HEK293 (cell line): ENCODE results near the gene RNASE8.

Source experiments
- GLIS1 ChIP-seq: fragments of 450-650 bp; formaldehyde crosslinking; IDR thresholded peaks from 2 replicates; pipeline ENCODE4 v1.5.1; 2016; ENCODE audit warnings: missing biosample characterization, missing genetic modification characterization
- KLF9 ChIP-seq: fragments of 450-650 bp; formaldehyde crosslinking; IDR thresholded peaks from 2 replicates; pipeline ENCODE4 v1.5.1; 2016; ENCODE audit warnings: missing biosample characterization, missing genetic modification characterization, low read depth
- REPIN1 ChIP-seq: fragments of 450-650 bp; formaldehyde crosslinking; IDR thresholded peaks from 2 replicates; pipeline ENCODE4 v1.5.1; 2017; ENCODE audit warnings: missing biosample characterization, missing genetic modification characterization, low read depth
- YY2 ChIP-seq: fragments of 450-650 bp; formaldehyde crosslinking; IDR thresholded peaks from 2 replicates; pipeline ENCODE4 v1.5.1; 2016; ENCODE audit warnings: missing biosample characterization, missing genetic modification characterization
- ZBTB20 ChIP-seq: fragments of 450-650 bp; formaldehyde crosslinking; IDR thresholded peaks from 2 replicates; pipeline ENCODE4 v1.5.1; 2016; ENCODE audit warnings: missing biosample characterization, missing genetic modification characterization
- ZBTB44 ChIP-seq: fragments of 450-650 bp; IDR thresholded peaks from 2 replicates; pipeline ENCODE4 v1.5.1; 2018; ENCODE audit warnings: missing biosample characterization, mild to moderate bottlenecking, missing genetic modification characterization
- ZBTB49 ChIP-seq: fragments of 450-650 bp; formaldehyde crosslinking; IDR thresholded peaks from 2 replicates; pipeline ENCODE4 v1.5.1; 2016; ENCODE audit warnings: missing biosample characterization, missing genetic modification characterization, low read depth
- ZNF138 ChIP-seq: fragments of 450-650 bp; formaldehyde crosslinking; IDR thresholded peaks from 2 replicates; pipeline ENCODE4 v1.5.1; 2016; ENCODE audit warnings: missing biosample characterization, missing genetic modification characterization, borderline replicate concordance
- ZNF157 ChIP-seq: fragments of 450-650 bp; formaldehyde crosslinking; IDR thresholded peaks from 2 replicates; pipeline ENCODE4 v1.5.1; 2016; ENCODE audit warnings: missing biosample characterization, missing genetic modification characterization
- ZNF175 ChIP-seq: fragments of 450-650 bp; formaldehyde crosslinking; IDR thresholded peaks from 2 replicates; pipeline ENCODE4 v1.5.1; 2016; ENCODE audit warnings: missing biosample characterization, missing genetic modification characterization
- ZNF19 ChIP-seq: fragments of 450-650 bp; formaldehyde crosslinking; IDR thresholded peaks from 2 replicates; pipeline ENCODE4; 2016; ENCODE audit warnings: missing biosample characterization, missing genetic modification characterization, low read depth
- ZNF202 ChIP-seq: fragments of 450-650 bp; formaldehyde crosslinking; IDR thresholded peaks from 2 replicates; pipeline ENCODE4 v1.5.1; 2016; ENCODE audit warnings: missing biosample characterization, missing genetic modification characterization, borderline replicate concordance
- ZNF239 ChIP-seq: fragments of 450-650 bp; formaldehyde crosslinking; IDR thresholded peaks from 2 replicates; pipeline ENCODE4 v1.5.1; 2016; ENCODE audit warnings: missing biosample characterization, missing genetic modification characterization
- ZNF274 ChIP-seq, 2 experiments: fragments of 200-500 bp in 1 of 2; fragments of 450-650 bp in 1 of 2; sonication (Bioruptor generic) in 1 of 2; formaldehyde crosslinking in 1 of 2; IDR thresholded peaks; 2 replicates each; pipeline versions ENCODE4 v1.5.1 to v1.6.1; 2014 to 2016; ENCODE audit warnings: borderline replicate concordance in 1 of 2, inconsistent platforms in 1 of 2, low read length in 1 of 2, missing biosample characterization in 1 of 2, missing genetic modification characterization in 1 of 2
- ZNF341 ChIP-seq: fragments of 450-650 bp; formaldehyde crosslinking; IDR thresholded peaks from 2 replicates; pipeline ENCODE4; 2016; ENCODE audit warnings: low read depth, missing biosample characterization, missing genetic modification characterization
- ZNF366 ChIP-seq: fragments of 450-650 bp; formaldehyde crosslinking; conservative IDR thresholded peaks from 2 replicates; pipeline ENCODE4 v1.5.1; 2016; ENCODE audit warnings: missing biosample characterization, missing genetic modification characterization
- ZNF423 ChIP-seq: fragments of 450-650 bp; formaldehyde crosslinking; IDR thresholded peaks from 2 replicates; pipeline ENCODE4 v1.5.1; 2016; ENCODE audit warnings: missing biosample characterization, missing genetic modification characterization
- ZNF433 ChIP-seq: fragments of 450-650 bp; formaldehyde crosslinking; IDR thresholded peaks from 2 replicates; pipeline ENCODE4 v1.5.1; 2016; ENCODE audit warnings: missing biosample characterization, missing genetic modification characterization, low read depth
- ZNF521 ChIP-seq: fragments of 450-650 bp; formaldehyde crosslinking; IDR thresholded peaks from 2 replicates; pipeline ENCODE4 v1.5.1; 2017; ENCODE audit warnings: missing biosample characterization, mild to moderate bottlenecking, missing genetic modification characterization
- ZNF529 ChIP-seq: fragments of 450-650 bp; formaldehyde crosslinking; IDR thresholded peaks from 2 replicates; pipeline ENCODE4 v1.5.1; 2017; ENCODE audit warnings: missing genetic modification characterization, missing biosample characterization; ENCODE audit not compliant: insufficient replicate concordance
- ZNF660 ChIP-seq: fragments of 450-650 bp; IDR thresholded peaks from 2 replicates; pipeline ENCODE4 v1.5.1; 2018; ENCODE audit warnings: missing biosample characterization, mild to moderate bottlenecking, missing genetic modification characterization
- ZNF707 ChIP-seq: fragments of 450-650 bp; formaldehyde crosslinking; IDR thresholded peaks from 2 replicates; pipeline ENCODE4 v1.5.1; 2016; ENCODE audit warnings: missing biosample characterization, missing genetic modification characterization
- TF ChIP-seq, protein P1 (sequence below): fragments of 450-650 bp; formaldehyde crosslinking; IDR thresholded peaks from 2 replicates; pipeline ENCODE4 v1.5.1; 2016; ENCODE audit warnings: missing biosample characterization, missing genetic modification characterization
- TF ChIP-seq, protein P2 (sequence below): fragments of 450-650 bp; formaldehyde crosslinking; IDR thresholded peaks from 2 replicates; pipeline ENCODE4; 2016; ENCODE audit warnings: missing biosample characterization, missing genetic modification characterization
- TF ChIP-seq, protein P3 (sequence below): fragments of 450-650 bp; formaldehyde crosslinking; IDR thresholded peaks from 2 replicates; pipeline ENCODE4 v1.5.1; 2016; ENCODE audit warnings: missing biosample characterization, missing genetic modification characterization
- TF ChIP-seq, protein P4 (sequence below): fragments of 450-650 bp; formaldehyde crosslinking; IDR thresholded peaks from 2 replicates; pipeline ENCODE4 v1.5.1; 2016; ENCODE audit warnings: missing biosample characterization, missing genetic modification characterization

Gene RNASE8

GRCh38 chr14:21071225-21072030 lies 13.8 kb downstream of the RNASE8 start (continued):
- TF ChIP-seq ZNF423 (tag by site-specific recombination), result no peak
- TF ChIP-seq KLF9 (tag by site-specific recombination), result peak; percentile 33; the same call in 1 of the 2 replicates
- TF ChIP-seq REPIN1 (tag by site-specific recombination), result no peak
- no peak for TF ChIP-seq ZNF202 (tag by site-specific recombination)
- TF ChIP-seq ZNF529 (tag by site-specific recombination), result no peak
- no peak for TF ChIP-seq ZNF19
- TF ChIP-seq, protein P1, sequence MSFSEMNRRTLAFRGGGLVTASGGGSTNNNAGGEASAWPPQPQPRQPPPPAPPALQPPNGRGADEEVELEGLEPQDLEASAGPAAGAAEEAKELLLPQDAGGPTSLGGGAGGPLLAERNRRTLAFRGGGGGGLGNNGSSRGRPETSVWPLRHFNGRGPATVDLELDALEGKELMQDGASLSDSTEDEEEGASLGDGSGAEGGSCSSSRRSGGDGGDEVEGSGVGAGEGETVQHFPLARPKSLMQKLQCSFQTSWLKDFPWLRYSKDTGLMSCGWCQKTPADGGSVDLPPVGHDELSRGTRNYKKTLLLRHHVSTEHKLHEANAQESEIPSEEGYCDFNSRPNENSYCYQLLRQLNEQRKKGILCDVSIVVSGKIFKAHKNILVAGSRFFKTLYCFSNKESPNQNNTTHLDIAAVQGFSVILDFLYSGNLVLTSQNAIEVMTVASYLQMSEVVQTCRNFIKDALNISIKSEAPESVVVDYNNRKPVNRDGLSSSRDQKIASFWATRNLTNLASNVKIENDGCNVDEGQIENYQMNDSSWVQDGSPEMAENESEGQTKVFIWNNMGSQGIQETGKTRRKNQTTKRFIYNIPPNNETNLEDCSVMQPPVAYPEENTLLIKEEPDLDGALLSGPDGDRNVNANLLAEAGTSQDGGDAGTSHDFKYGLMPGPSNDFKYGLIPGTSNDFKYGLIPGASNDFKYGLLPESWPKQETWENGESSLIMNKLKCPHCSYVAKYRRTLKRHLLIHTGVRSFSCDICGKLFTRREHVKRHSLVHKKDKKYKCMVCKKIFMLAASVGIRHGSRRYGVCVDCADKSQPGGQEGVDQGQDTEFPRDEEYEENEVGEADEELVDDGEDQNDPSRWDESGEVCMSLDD, result peak; percentile 66; the same call in 1 of the 2 replicates
- TF ChIP-seq, protein P2, sequence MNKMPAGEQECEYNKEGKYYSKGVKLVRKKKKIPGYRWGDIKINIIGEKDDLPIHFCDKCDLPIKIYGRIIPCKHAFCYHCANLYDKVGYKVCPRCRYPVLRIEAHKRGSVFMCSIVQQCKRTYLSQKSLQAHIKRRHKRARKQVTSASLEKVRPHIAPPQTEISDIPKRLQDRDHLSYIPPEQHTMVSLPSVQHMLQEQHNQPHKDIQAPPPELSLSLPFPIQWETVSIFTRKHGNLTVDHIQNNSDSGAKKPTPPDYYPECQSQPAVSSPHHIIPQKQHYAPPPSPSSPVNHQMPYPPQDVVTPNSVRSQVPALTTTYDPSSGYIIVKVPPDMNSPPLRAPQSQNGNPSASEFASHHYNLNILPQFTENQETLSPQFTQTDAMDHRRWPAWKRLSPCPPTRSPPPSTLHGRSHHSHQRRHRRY (tag by site-specific recombination), result no peak
- TF ChIP-seq GLIS1, result peak; percentile 72
- TF ChIP-seq ZNF239, result no peak
- no peak for TF ChIP-seq ZNF707 (tag by site-specific recombination)
- no peak for TF ChIP-seq ZNF274 (IDR thresholded peaks at IDR 0.05; ENCODE audit: low read length)
- TF ChIP-seq ZNF274 (tag by site-specific recombination; IDR thresholded peaks at IDR 0.05; ENCODE audit: borderline replicate concordance), result no peak
- no peak for TF ChIP-seq ZBTB49 (tag by site-specific recombination)
- no peak for TF ChIP-seq ZNF138
- TF ChIP-seq ZNF433 (tag by site-specific recombination), result no peak
- peak; percentile 25; the same call in 1 of the 2 replicates for TF ChIP-seq ZNF341 (tag by site-specific recombination)
- TF ChIP-seq ZNF175 (tag by site-specific recombination), result no peak
- no peak for TF ChIP-seq ZNF521 (tag by site-specific recombination)
- TF ChIP-seq ZBTB20 (tag by site-specific recombination), result peak; percentile 78; the same call in 1 of the 2 replicates
- no peak for TF ChIP-seq ZNF157 (tag by site-specific recombination)
- no peak for TF ChIP-seq ZNF660
- TF ChIP-seq ZBTB44 (tag by site-specific recombination), result no peak
- TF ChIP-seq, protein P3, sequence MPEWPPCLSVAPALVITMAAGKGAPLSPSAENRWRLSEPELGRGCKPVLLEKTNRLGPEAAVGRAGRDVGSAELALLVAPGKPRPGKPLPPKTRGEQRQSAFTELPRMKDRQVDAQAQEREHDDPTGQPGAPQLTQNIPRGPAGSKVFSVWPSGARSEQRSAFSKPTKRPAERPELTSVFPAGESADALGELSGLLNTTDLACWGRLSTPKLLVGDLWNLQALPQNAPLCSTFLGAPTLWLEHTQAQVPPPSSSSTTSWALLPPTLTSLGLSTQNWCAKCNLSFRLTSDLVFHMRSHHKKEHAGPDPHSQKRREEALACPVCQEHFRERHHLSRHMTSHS (tag by site-specific recombination), result no peak
- TF ChIP-seq YY2, result no peak
- TF ChIP-seq, protein P4, sequence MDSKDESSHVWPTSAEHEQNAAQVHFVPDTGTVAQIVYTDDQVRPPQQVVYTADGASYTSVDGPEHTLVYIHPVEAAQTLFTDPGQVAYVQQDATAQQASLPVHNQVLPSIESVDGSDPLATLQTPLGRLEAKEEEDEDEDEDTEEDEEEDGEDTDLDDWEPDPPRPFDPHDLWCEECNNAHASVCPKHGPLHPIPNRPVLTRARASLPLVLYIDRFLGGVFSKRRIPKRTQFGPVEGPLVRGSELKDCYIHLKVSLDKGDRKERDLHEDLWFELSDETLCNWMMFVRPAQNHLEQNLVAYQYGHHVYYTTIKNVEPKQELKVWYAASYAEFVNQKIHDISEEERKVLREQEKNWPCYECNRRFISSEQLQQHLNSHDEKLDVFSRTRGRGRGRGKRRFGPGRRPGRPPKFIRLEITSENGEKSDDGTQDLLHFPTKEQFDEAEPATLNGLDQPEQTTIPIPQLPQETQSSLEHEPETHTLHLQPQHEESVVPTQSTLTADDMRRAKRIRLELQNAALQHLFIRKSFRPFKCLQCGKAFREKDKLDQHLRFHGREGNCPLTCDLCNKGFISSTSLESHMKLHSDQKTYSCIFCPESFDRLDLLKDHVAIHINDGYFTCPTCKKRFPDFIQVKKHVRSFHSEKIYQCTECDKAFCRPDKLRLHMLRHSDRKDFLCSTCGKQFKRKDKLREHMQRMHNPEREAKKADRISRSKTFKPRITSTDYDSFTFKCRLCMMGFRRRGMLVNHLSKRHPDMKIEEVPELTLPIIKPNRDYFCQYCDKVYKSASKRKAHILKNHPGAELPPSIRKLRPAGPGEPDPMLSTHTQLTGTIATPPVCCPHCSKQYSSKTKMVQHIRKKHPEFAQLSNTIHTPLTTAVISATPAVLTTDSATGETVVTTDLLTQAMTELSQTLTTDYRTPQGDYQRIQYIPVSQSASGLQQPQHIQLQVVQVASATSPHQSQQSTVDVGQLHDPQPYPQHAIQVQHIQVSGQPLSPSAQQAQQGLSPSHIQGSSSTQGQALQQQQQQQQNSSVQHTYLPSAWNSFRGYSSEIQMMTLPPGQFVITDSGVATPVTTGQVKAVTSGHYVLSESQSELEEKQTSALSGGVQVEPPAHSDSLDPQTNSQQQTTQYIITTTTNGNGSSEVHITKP, result peak; percentile 89
- peak; percentile 48; the same call in 1 of the 2 replicates for TF ChIP-seq ZNF366 (tag by site-specific recombination)
